Measurements from ENCODE around the gene PRKCQ.

PRKCQ gene

DNA sequence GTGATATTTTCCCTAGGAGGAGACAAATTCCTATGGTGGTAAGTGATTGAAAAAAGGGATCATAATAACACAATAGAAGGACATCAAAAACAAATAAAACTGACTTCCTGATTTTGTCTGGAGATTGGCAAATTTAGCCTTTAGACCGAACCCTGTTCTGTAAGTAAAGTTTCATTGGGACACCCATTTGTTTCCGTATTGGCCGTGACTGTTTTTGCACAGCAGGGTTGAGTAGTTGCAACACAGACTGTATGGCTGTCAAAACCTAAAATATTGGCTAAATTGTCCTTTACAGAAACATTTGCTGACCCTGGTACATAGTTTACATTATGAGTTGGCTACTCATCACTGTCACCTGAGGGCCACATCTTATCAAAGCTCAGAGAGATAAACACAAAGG, 168.6 kb downstream of the PRKCQ start:
- H3K4me3 ChIP-seq (ENCODE audit: low read depth, low read length) = no peak overlapping the region

DNA sequence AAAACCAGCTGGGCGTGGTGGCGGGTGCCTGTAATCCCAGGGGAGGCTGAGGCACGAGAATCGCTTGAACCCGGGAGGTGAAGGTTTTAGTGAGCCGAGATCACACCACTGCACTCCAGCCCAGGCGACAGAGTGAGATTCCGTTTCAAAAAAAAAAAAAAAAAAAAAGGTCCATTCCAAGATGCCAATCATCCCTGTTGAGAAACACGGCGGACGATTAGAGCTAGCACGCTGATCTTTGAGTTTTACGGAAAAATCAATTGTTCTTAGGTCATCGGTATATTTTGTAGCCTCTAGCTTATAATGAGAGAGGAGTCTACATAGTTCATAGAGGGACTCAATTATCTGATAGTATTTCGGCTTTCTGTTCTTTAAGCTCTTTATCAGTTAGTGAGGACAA, 169.2 kb downstream of the PRKCQ start:
- H3K4me3 ChIP-seq (ENCODE audit: low read depth, low read length) = no peak overlapping the region

DNA sequence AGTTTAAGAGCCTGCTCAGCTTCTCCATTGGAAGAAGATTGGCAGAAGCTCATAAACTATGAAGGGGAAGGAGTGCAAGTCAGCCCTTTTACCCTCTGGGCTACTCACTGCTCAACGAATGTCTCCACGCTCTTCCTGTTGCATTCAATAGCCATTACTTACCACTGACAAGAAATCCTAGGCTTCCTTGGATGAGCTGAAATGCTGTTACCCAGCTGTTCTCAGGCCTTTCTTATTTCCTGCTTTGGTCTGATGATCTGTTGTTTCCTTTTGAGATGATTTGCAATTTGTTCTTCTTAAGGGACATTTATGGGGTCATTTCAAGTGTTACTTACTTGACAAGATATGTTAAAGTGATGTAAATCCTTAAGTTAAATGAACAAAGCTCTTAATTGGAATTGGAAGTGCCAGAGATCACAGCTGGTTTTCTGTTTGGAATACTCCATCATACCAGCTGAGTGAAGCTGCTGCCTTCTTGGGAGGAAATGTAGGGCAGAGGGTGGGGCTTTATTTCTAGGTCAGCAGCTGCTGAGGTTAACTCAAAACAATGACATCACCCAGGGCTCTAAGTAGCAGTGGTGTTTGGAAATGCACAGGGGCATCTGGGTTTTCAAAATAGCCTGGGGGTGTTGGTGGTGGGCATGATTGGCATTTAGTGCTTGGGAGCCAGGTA, 170.0 kb downstream of the PRKCQ start:
- no peak overlapping the region for H3K4me3 ChIP-seq (ENCODE audit: low read depth, low read length)

DNA sequence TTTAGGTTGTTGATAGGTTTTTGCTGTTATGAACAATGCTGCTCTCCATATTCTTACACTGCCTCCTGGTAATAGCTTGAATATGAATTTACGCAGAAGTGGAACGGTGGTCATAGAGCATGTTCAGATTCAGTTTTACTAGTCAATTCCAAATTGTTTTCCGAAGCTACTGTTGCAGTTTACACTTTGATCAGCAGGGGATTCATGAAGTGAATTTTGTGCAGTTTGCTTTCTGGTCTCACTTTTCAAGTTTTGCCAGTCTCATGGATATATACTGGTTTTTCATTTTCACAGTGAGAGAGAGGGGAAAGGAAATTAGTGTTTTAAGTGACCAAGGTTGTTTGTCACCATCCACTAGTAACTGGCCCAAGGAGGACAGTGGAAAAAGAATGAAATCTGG, 171.3 kb downstream of the PRKCQ start:
- no peak overlapping the region for H3K4me3 ChIP-seq (ENCODE audit: low read depth, low read length)

DNA sequence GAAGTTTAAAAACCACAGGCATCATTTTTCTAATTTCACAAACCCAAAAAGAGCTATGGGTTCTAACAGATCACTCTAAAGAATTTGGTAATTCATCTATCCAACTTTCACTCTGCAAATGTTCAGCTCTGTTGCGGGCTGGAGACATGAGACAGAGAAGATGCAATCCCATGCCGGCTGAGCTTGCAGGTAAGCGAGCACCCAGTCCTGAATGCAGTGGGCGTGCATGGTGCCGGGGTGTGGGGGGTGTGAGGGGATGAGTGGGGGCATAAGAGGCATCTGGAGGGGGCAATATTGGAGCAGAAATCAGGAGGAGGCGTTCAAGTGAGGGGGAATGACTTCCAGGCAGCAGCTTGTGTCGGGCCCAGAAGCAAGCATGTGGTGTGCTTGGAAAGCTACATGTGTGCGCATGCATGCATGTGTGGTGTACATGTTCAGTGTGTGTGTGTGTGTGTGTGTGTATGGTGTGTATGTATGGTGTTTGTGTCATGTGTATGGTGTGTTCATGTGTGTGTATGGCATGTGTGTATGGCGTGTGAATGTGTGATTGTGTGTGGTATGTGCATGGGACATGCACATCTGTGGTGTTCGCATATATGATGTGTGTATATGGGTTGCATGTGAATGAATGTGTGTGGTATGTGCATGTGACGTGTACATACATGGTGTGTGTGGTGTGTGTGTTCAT, 172.9 kb downstream of the PRKCQ start:
- H3K4me3 ChIP-seq (ENCODE audit: low read depth, low read length) = no peak overlapping the region

DNA sequence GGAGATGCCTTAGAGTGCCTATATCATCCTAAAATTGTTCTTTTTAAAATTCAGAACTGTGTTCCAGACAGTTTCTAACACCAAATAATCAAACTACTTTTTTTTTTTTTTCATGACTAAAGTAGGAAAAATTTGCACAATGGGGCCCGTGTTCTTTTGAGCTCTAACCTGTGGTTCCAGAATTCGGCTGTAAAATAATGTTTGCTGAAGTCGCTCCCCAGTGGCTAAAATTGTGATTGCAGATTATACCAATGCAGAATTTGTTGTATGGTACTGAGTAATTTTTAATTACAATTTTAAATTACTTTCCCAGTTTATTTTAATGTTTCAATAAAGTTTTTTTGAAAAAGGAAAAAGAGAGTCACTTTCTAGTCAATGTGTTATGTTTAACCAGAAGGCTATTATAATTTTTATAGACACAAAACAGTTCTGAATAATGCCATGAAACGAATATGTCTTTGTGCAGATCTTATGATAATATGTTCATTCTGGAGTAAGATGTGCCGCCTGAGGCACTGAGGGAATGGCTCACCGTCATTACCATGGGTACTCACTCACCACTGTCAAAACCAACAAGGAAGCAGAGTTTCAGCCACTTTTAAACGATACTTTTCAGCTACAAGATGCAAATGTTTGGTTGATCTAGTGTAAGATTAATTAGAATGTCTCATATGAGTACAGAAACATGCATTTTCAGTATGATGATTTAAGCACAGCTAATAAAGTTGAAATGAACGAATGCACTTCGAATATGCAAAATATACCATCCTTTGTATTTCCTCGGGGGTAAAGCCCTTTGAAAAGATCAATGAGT, 173.6 kb downstream of the PRKCQ start:
- H3K4me3 ChIP-seq (ENCODE audit: low read depth, low read length) = no peak overlapping the region

DNA sequence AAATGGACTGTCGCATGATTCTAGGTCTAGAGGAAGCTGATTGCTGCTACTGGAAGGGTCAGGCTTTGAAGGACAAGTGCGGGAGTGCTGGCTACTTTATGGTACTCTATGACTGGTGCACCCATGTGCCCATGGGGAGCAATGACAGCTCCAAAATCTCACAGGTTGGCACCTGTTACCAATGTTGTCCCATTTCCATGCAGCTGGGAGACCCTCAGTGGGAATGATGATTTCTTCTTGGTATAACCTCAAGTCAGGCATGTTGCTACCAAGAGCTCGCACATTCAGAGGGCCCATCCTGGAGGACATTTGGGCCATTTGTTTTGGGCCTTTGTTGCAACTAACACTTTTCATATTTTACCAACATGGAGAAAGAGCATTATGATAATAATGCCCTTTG, 174.4 kb downstream of the PRKCQ start:
- H3K4me3 ChIP-seq (ENCODE audit: low read depth, low read length) = no peak overlapping the region

DNA sequence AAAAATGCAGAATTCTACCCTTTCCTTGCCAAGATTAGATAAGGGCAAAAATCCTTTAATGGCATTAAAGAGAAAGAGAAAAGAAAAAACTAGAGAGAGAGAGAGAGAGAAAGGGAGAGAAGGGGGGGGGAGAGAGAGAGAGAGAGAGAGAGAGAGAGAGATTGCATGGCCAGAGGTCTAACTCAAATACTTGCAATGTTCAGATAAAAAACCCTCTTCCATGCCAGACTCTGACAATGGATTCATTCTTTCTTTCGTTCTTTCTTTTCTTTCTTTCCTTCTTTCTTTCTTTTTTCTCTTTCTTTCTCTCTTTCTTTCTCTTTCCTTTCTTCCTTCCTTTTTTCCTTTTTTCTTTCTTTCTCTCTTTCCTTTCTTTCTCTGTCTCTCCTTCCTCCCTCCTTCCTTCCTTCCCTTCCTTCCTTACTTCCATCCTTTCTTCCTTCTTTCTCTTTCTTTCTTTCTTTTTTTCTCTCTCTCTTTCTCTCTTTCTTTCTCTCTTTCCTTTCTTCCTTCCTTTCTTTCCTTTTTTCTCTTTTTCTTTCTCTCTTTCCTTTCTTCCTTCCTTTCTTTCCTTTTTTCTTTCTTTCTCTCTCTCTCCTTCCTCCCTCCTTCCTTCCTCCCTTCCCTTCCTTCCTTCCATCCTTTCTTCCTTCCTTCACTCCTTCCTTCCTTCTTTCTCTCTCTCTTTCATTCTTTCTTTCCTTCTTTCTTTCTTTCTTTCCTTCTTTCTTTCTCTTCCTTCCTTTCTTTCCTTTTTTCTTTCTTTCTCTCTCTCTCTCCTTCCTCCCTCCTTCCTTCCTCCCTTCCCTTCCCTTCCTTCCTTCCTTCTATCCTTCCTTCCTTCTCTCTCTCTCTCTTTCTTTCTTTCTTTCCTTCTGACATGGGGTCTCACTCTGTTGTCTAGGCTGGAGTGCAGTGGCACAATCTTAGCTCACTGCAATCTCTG, 175.7 kb downstream of the PRKCQ start:
- no peak overlapping the region for H3K4me3 ChIP-seq (ENCODE audit: low read depth, low read length)

DNA sequence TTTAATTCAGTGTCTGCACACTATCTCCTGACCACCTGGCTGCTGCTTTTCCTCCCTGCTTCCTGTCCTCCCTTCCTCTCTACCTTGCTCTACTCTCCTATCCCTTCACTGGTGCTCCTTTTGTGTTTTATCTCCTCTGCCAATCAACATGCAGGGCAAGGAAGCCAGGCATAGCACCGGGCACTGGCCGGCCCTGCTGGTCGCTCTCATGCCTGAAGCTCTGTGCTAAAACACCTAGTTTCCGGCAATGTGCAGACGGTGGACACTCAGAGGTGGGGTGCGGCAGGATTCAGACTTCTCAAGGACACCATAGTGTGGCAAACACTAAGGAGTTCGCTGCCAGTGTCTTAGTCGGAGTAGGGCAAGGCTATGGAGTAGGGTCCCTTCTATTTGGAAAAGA, 177.1 kb downstream of the PRKCQ start:
- H3K4me3 ChIP-seq (ENCODE audit: low read depth, low read length) = no peak overlapping the region

DNA sequence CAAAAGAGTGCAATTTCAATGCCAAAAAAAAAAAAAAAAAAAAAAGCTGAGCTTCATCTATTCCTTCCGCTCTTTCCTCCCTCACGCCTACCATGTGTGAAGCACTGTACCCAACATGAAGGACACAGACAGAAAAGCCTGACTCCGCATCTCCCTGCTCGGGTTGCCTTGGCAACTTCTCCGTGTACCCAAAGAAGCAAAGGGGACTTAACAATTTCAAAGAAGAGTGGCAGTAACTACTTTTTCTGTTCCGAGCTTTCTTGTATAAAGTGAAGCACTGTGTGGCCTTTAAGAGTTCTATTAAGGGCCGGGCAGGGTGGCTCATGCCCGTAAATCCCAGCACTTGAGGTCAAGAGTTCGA, 177.7 kb downstream of the PRKCQ start:
- no peak overlapping the region for H3K4me3 ChIP-seq (ENCODE audit: low read depth, low read length)

DNA sequence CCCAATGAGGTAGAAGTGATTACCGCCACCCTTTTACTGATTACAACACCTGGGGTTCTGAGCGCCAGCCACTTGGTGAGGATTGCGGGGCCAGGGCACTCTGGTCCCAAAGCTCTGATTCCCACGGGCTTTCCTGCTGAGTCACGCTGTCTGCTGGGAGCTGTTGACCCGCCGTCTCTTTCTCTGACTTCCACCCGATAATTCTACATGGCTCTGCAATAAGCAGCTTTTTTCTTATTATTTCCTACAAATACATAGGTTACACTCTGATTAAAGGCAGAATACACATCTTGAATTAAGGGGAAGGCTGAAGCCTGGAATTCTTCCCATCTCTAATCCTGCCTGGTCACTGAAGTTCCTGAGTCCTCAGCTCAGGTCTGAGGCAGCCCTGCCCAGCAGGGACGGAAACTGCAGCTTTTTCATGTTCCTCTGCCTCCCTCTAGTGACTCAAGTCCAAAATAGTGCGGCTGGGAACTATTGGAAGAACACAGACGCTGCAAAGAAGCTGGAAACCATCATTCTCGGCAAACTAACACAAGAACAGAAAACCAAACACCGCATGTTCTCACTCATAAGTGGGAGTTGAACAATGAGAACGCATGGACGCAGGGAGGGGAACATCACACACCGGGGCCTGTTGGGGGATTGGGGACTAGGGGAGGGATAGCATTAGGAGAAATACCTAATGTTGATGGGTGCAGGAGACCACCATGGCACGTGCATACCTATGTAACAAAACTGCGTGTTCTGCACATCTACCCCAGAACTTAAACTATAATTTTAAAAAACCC, 178.3 kb downstream of the PRKCQ start:
- no peak overlapping the region for H3K4me3 ChIP-seq (ENCODE audit: low read depth, low read length)

DNA sequence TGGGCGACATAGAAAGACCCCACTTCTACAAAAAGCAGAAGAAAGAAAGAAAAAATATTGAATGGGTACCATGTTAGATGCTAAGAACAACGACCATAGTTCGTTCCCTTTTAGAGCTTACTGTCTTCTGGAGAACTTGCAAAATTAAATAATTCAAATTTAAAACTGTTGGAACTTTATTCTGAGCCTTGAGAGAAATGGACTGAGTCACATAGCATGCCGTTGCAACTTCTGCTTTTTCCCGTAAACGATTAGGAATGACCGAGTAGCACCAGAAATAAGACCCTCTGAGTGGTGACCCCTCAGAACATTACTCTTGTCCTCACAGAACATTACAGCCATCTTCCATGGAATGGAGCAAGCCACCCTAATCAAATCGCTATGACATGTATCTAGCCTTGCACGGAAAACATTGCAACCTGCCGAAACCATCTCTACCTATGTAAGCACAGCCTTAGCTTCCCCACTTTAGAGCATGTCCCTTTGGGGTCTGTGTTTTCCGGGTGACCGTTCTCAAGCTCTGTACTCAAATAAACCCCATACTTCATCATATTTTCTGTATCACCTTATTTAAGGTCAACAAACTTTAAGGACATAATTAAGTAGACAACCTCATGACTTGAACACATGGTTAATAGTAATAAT, 179.1 kb downstream of the PRKCQ start:
- H3K4me3 ChIP-seq (ENCODE audit: low read depth, low read length) = no peak overlapping the region

DNA sequence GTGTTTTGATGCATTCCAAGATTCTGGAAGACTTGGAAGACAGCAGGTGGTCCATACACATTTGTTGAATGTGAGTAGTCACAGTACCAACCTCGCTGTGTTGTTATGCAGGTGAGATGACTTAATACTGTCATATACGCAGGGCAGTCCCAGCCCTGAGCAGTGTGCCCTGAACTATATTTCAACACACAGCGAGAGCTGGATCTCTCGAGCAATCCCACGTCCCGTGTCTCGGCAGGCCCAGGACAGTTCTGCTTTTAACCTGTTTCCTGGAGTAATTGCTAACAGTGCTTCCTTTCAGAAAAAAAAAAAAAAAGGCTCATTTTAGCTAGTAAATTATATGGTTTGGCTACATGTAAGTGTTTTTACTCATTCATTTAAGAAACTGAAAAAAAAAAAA, 179.7 kb downstream of the PRKCQ start:
- H3K4me3 ChIP-seq (ENCODE audit: low read depth, low read length) = no peak overlapping the region

DNA sequence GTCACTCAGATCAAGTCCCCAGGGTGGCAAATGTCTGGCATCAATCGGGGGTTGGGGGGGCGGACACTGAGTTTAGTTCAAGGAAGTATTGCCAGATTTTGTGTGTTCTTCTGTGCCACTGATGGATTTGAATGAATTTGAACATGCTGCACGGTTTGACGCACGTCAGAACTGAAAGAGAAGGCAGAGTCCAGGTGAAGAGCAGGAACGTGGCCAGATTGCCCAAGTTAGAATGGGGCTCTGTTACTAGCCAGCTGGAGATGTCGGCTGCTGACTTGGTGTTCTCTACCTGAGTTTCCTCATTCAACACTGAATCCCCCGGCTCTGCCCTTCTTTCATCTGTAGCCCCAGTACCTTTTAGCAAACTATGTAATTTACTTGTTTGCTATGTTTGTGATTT, 180.2 kb downstream of the PRKCQ start:
- H3K4me3 ChIP-seq (ENCODE audit: low read depth, low read length) = no peak overlapping the region

DNA sequence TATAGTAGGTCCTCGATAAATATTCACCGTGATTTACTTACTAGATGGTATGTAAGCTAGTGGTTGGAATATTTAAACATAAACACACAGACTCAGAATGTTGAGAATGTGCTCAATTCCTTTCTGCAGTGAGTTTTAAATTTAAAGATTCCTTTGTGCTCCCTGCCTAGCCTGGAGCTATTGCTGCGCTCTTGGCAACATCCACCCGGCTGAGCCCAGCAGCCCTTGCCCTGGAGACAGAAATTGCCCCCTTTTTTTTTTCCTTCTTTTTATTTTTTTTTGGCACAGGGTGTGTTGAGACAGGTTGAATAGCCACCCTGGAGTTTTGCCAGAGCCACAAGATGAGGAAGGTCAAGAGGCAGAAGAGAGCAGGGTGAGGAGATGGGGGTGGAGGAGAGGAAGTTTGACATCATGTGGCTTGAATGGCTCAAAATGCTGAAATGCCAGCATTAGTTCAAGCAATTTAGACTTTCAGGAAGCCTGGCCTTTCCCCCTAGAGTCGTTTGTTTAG, 180.8 kb downstream of the PRKCQ start:
- H3K4me3 ChIP-seq (ENCODE audit: low read depth, low read length) = no peak overlapping the region

DNA sequence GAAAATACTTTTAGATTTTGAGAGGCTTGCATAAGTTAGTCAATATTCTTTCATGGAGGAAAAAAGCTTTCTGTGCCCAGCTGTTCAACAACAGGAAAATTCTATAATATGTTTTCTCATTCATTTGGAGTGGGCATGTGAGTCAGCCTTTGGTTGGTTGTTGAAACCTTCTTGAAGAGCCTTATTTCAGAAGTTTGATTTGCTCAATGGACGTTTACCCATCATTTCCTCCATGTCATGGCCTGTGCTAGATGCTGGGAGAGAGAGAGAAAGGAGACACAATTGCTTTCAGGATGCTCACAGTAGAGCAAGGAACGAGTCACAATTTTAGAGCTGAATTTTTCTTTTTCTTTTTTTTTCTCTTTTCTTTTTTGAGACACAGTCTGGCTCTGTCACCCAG, 181.7 kb downstream of the PRKCQ start:
- H3K4me3 ChIP-seq (ENCODE audit: low read depth, low read length) = no peak overlapping the region

DNA sequence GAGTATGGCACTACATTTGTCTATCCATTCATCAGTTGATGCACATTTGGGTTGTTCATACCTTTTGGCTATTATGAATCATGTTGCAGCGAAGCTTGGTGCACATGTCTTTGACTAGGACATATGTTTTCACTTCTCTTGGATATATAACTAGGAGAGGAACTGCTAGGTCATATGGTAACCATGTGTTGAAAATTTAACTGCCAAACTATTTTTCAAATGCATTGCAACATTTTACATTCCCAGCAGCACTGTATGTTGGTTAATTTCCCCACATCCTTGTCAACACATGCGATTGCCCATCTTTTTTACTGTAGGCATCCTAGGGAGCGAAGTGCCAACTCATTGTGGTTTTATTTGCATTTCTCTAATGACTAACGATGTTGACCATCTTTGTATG, 183.4 kb downstream of the PRKCQ start:
- H3K4me3 ChIP-seq (ENCODE audit: low read depth, low read length) = no peak overlapping the region

DNA sequence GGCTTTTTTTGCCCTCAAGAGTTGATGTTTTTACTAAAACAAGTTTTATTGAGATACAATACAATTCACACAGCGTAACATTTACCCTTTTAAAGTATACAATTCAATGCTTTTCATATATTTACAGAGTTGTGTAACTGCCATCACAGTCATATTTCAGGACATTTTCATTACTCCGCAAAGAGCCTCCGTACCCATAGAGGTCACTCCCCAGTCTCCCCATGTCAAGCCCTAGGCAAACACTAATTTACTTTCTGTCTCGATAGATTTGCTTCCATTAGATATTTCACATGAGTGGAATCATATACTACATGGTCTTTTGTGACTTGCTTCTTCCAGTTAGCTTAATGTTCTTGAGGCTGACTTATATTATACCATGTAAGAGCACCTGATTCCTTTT, 183.8 kb downstream of the PRKCQ start:
- H3K4me3 ChIP-seq (ENCODE audit: low read depth, low read length) = no peak overlapping the region

DNA sequence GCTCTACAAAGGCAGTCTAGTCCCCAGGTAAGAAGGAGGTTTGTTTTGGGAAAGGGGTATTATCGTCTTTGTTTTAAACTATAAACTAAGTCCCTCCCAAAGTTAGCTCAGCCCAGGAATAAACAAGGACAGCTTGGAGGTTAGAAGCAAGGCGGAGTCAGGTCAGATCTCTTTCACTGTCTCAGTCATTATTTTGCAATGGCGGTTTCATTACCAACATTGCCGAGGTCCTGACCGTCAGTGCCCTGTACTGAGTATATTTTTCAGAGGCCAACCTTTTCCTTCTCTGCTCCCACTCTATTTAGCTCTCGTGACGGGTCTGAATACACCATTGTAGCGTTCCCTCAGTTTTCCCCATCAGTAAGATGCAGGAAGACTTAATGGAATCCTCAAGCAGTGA, 184.5 kb downstream of the PRKCQ start:
- H3K4me3 ChIP-seq (ENCODE audit: low read depth, low read length) = no peak overlapping the region

DNA sequence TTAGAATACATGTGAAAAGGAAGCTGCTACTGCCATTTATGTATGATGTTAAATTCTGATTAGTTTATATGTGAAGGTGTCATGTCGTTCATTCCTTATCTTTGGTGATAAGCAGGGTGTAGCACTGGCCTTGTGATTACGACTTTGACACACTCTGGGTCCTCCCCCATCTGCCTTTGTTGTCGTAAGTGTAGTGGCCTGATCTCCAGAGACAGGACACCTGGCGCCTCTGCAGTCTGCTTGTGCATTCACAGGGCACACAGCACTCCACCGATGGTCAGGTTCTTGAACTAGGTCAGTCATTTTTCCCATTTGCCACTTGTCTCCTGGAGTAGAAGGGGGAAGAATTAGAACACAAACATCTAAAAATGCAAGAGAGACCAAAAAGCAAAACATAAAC, 186.0 kb downstream of the PRKCQ start:
- no peak overlapping the region for H3K4me3 ChIP-seq (ENCODE audit: low read depth, low read length)
